ENCODE results near the gene KLC1.

- TF ChIP-seq YY1 (IDR thresholded peaks at IDR 0.05; ENCODE audit: extremely low read depth, insufficient replicate concordance, low read depth, low read length) (no peak), SP1 (IDR thresholded peaks at IDR 0.05; ENCODE audit: low read depth) (no peak), CTCF (IDR thresholded peaks at IDR 0.05 in 2 of 3, conservative IDR thresholded peaks at IDR 0.05 in 1 of 3; ENCODE audit: borderline replicate concordance in 1 of 3, insufficient read depth in 1 of 3, low read depth in 2 of 3, low read length in 2 of 3) (no peak), POLR2A (IDR thresholded peaks at IDR 0.05; ENCODE audit: borderline replicate concordance, extremely low read depth, insufficient read depth, insufficient read length) (no peak), REST (IDR thresholded peaks at IDR 0.05; ENCODE audit: low read depth) (no peak), EZH2 (IDR thresholded peaks at IDR 0.05) (no peak), POLR2AphosphoS5 (IDR thresholded peaks at IDR 0.05; ENCODE audit: low read depth, low read length) (no peak), FOSL1 (IDR thresholded peaks at IDR 0.05; ENCODE audit: low read depth) (no peak), ELF1 (IDR thresholded peaks at IDR 0.05; ENCODE audit: borderline replicate concordance, low read depth) (no peak)
Measured at GRCh38 chr14:103702497-103703432, 73.8 kb downstream of the KLC1 start.

Data from HCT116 (cell line).